Lung (tissue), 12 donors: ENCODE results near the gene COP1. TPM values are rescaled to one million over a fixed set of nuclear protein-coding genes. Genes with fewer than 3 reads are reported as not detected.
"Not testable (repeated sequence)": the region's sequence is repeated elsewhere in the genome, so short reads cannot be mapped to it uniquely, and the experiment has no call there.

Source experiments
- ATAC-seq: fragments of 200-7000 bp; cut with Tn5 transposase; one replicate; pipeline ENCODE4 v1.9.1; 2020; ENCODE audit warnings: moderate number of reproducible peaks; ENCODE audit not compliant: insufficient read depth, low FRiP score
- DNase-seq, 3 donors: peaks; one replicate each; pipeline ENCODE4 v3.0.0-alpha.2; 2013 to 2017
- H3K27ac ChIP-seq, 2 donors: one replicate each; pipeline ENCODE4 v1.5.1; 2013; ENCODE audit warnings: mild to moderate bottlenecking in 2 of 2, moderate library complexity in 2 of 2, control low read depth in 1 of 2, inconsistent platforms in 1 of 2, low read depth in 1 of 2, low read length in 1 of 2
- H3K27me3 ChIP-seq, 3 donors: one replicate each; pipeline ENCODE4 v1.5.1; 2013; ENCODE audit warnings: low read length in 2 of 3; ENCODE audit not compliant: control insufficient read depth in 3 of 3, insufficient read depth in 3 of 3
- H3K36me3 ChIP-seq, 4 donors: one replicate each; pipeline ENCODE4 v1.5.1; 2013; ENCODE audit warnings: low read length in 4 of 4, mild to moderate bottlenecking in 1 of 4, moderate library complexity in 1 of 4; ENCODE audit not compliant: control insufficient read depth in 4 of 4, insufficient read depth in 4 of 4
- H3K4me1 ChIP-seq, 5 donors: one replicate each; pipeline ENCODE4 v1.5.1; 2013; ENCODE audit warnings: low read length in 5 of 5, mild to moderate bottlenecking in 2 of 5, moderate library complexity in 1 of 5; ENCODE audit not compliant: control insufficient read depth in 5 of 5, insufficient read depth in 5 of 5
- H3K4me3 ChIP-seq: one replicate; pipeline ENCODE4 v1.5.1; 2013; ENCODE audit warnings: mild to moderate bottlenecking, control low read depth, moderate library complexity
- H3K9ac ChIP-seq, 2 donors: one replicate each; pipeline ENCODE4 v1.5.1; 2013; ENCODE audit warnings: low read length in 2 of 2, control low read depth in 1 of 2; ENCODE audit not compliant: insufficient read depth in 1 of 2
- H3K9me3 ChIP-seq, 4 donors: one replicate each; pipeline ENCODE4 v1.5.1; 2013; ENCODE audit warnings: low read length in 3 of 4, mild to moderate bottlenecking in 1 of 4, moderate library complexity in 1 of 4; ENCODE audit not compliant: control insufficient read depth in 4 of 4, insufficient read depth in 3 of 4
- CTCF ChIP-seq: IDR thresholded peaks from 2 replicates; pipeline ENCODE4 v1.5.1; 2012; ENCODE audit warnings: mild to moderate bottlenecking; ENCODE audit errors: control extremely low read depth, extremely low read depth
- whole genome bisulfite sequencing, 2 donors: extraction: QIAGEN DNeasy Blood & Tissue Kit; methylation state at CpG; one replicate each; pipeline ENCODE4 v1.1.7; 2013; 5-methylcytosine and 5-hydroxymethylcytosine counted together
- polyA plus RNA-seq, 2 donors: library from polyadenylated mRNA; stranded (reverse); fragments of 200-250 nt; gene quantifications; one replicate each; pipeline ENCODE4 v1.2.1, GENCODE V29; 2013
- total RNA-seq, 2 donors: library from RNA; depleted of rRNA in 1 of 2; stranded (reverse); fragments of >200 nt in 1 of 2; gene quantifications; one replicate each; pipeline ENCODE4 v1.2.1, GENCODE V29; 2014 to 2021
- donor health status: control.
- donor health status: control.
- donor health status: Bipolar disorder and iron deficiency.
- donor health status: healthy.
- donor health status: DM: yes; HTN: yes; CAD: no.

COP1 gene
- total and polyA plus RNA-seq, 4 donors: 31.3 to 71.4 (median 52.8) TPM

- Histone ChIP-seq H3K36me3 (no peaks in the 10 kb centered on the region), H3K27me3 (no peaks in the 10 kb centered on the region), H3K9ac (peak overlapping the region; percentile 50 to 83), H3K4me1 (peaks cover 6 to 17% (median 9%) of the 10 kb centered on the region in 5 donors), H3K9me3 (no peaks in the 10 kb centered on the region), H3K27ac (no peak overlapping the region), H3K4me3 (peak overlapping the region; percentile 94)
- DNase-seq (no peak), ATAC-seq (no peak)
- WGBS, 2 donors: 42% methylated on average over 9 of the region's 9 CpGs
- TF ChIP-seq CTCF: no peak
These were observed 948 bp upstream of the COP1 start for GRCh38 chr1:176208034-176208433.

DNA sequence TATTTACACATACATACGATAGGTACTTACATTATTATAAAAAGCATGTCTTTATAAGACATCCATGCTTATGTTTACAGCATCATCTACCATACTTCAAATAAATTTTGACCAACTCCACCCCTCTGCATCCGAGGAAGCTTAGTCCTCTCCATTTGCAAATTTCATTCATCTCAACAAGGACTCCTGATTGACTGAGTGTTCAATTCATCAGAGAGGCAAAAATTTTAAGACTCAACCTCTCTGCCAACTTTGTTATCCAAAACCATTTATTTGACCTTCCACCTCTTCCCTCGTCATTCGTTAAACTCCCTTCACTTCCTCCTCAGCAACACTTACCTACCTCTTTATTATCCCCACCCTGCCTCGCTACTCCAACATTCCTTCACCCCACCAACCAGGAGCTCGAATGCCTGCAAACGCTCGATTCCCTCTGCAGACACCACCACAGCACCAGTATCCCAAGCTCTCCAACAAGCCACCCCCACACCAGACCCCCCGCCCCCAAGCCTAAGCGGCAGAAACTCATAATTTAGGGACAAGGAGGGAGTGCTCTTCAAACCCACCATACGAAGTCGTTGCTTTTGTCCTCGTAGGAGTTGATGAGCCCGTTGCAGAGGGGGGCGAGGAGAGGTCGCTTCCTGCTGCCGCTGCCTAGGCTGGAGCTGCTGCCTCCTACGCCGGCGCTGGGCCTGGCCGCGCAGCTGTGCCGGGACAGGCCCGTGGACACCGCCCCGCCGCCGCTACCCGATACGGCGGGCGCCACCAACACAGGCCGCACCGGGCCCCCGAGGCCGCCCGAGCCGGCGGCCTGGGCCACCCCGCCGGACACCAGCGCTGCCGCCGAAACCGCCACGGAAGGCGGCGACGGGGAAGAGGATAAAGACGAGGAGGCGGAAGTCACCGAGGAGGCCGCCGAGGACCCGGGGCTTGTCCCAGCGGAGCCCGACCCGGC, 803 bp downstream of the COP1 start:
- peak overlapping the region; percentile 96 to 99 for H3K27ac ChIP-seq
- H3K9ac ChIP-seq: peak overlapping the region; percentile 73 to 81
- peak overlapping the region; percentile 94 for H3K4me3 ChIP-seq
- WGBS, 2 donors: 0 to 1% methylated on average over 46 to 58 of the region's 58 CpGs
- no peaks in the 10 kb centered on the region for H3K36me3 ChIP-seq
- TF ChIP-seq CTCF: no peak
- H3K4me1 ChIP-seq: peaks cover 8 to 17% (median 9%) of the 10 kb centered on the region in 5 donors
- ATAC-seq: peak; percentile 23
- DNase-seq: peak; percentile 58 to 67 (median 60)
- H3K9me3 ChIP-seq: no peaks in the 10 kb centered on the region
- H3K27me3 ChIP-seq: no peaks in the 10 kb centered on the region

GRCh38 chr1:176205332-176205914, 1.7 kb downstream of the COP1 start:
- TF ChIP-seq CTCF: no peak
- 9 to 16% methylated on average over 5 of the region's 5 CpGs for WGBS, 2 donors
- Histone ChIP-seq H3K4me1 (peaks cover 8 to 17% (median 9%) of the 10 kb centered on the region in 5 donors), H3K9ac (peak overlapping the region in 1 of 2 donors; percentile 81), H3K27me3 (no peaks in the 10 kb centered on the region), H3K9me3 (no peaks in the 10 kb centered on the region), H3K36me3 (no peaks in the 10 kb centered on the region), H3K4me3 (no peak overlapping the region), H3K27ac (peak overlapping the region in 1 of 2 donors; percentile 47)
- ATAC-seq (no peak), DNase-seq (peak in 2 of 3 donors; percentile 8 to 9)

- not testable (repeated sequence) for H3K9ac ChIP-seq, H3K27me3 ChIP-seq, ATAC-seq, H3K9me3 ChIP-seq, H3K27ac ChIP-seq, H3K36me3 ChIP-seq, DNase-seq, H3K4me3 ChIP-seq
- 71 to 73% methylated on average over 9 of the region's 9 CpGs for WGBS, 2 donors
- H3K4me1 ChIP-seq: peaks cover 8 to 17% (median 11%) of the 10 kb centered on the region in 5 donors
These were observed 2.4 kb downstream of the COP1 start for GRCh38 chr1:176204655-176205054.
